Stimulated activated CD8-positive, alpha-beta memory T cell treated with anti-CD3 and anti-CD28 coated beads, Interleukin-12 subunit alpha, Interleukin-12 subunit beta, amount 100 ng/mL, for 4 hours (primary cell): Measurements from ENCODE around the gene NRN1.
"Not testable (repeated sequence)": the region's sequence is repeated elsewhere in the genome, so short reads cannot be mapped to it uniquely, and the experiment has no call there.

Experiments
- DNase-seq: peaks from one replicate; pipeline ENCODE4 v3.0.0-alpha.2; 2020; ENCODE audit warnings: low read depth

The NRN1 gene, protein sequence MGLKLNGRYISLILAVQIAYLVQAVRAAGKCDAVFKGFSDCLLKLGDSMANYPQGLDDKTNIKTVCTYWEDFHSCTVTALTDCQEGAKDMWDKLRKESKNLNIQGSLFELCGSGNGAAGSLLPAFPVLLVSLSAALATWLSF

GRCh38 chr6:6006428-6007365 is at the start of gene NRN1:
TSS of gene NRN1 (minus strand) at chr6:6006925. CDS start at chr6:6006749, 176 bp downstream.
- no peak for DNase-seq

DNA sequence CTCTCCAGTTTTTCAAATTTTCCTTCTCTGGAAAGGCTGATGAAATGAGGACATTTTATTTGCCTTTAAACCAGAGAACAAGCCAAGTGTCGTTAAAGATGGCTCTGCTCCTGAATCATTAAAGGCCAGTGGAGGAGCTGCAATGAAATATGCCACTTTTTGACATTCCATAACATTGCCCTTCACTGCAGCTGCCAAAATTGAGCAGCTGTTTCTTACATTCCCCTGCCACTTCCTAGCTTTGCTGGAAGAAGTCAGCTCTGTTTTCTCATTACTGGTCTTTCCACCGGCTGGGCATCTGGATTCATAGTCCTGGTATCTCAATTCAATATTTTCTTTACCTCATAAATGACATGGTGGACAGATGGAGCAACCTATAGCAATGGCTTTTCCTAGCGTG is 45.5 kb upstream of the NRN1 start:
- DNase-seq: no peak

DNA sequence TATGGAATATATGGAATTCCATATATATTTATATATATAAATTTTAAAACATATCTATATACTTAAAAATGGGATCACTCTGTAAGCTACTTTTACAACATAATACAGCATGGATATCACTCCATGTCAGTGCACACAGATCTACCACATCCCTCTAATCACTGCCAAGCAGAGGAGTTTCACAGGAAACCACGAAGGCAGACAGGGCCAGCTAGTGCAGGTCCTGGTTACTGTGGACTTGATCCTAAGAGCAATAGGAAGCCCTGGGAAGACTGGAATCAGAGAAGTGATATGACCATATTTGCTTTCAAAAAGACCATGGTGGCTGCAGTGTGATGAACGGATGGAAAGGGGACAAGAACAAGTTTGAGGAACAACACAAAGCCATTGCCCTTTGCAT is 40.0 kb upstream of the NRN1 start:
- no peak for DNase-seq

DNA sequence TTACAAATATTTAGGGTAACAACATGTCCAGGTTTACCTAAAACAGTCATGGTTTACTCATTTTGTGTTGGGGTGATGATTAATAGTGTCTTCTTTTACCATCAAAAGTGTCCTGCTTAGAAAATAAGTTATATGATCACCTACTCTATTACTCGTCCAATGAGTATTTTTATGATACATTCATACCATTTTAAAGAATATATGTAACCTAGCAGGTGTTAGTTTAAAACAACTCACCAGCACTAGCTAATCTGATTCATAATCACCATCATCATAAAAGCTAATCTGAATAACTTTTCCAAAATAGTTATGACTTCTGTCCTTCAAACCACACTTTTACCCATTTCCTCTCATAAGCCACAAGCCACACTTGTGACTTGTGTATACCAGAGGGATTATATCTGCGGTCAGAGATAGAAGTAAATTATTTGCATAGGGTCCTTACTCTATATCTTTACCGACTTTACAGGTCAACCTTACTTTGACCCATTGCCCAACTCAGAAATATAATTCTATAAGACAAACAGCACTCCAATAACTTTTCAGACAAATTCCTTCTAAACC is 33.3 kb upstream of the NRN1 start:
- no peak for DNase-seq

DNA sequence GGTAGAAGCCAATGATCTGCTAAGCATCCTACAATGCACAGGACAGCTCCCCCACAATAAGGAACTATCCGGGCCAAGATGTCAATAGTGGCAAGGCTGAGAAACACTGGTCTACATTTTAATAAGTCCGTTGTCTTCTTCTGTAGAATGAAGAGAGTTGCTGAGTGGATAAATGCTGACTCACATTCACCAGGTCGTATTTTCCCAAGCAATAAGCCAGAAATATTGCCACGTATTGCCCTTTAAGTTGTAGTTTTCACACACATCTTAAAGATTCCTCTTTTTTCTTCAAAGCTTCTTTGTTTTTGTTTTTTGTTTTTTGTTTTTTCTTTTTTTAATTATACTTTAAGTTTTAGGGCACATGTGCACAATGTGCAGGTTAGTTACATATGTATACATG is 30.5 kb upstream of the NRN1 start:
- DNase-seq: no peak

DNA sequence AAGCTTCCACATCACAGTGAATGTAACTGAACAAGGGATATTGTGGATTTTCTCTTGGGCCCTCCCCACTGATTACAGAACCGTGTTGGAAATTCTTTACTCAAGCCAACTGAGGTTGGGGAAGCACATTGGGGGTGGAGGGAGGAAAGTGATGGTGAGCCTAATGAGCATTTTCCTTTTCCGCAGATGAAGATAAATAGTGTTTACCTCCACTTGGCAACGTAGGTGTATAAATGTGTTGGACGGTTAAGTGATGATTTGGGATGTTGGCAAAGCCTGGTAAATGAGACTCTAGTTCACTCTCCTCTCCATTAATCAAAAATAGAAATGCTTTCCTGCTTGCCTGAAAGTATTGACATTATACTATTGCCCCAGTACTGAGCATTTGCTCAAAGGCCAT is 27.1 kb upstream of the NRN1 start:
- no peak for DNase-seq

GRCh38 chr6:6026513-6027205 is 19.9 kb upstream of the NRN1 start:
- DNase-seq: no peak

DNA sequence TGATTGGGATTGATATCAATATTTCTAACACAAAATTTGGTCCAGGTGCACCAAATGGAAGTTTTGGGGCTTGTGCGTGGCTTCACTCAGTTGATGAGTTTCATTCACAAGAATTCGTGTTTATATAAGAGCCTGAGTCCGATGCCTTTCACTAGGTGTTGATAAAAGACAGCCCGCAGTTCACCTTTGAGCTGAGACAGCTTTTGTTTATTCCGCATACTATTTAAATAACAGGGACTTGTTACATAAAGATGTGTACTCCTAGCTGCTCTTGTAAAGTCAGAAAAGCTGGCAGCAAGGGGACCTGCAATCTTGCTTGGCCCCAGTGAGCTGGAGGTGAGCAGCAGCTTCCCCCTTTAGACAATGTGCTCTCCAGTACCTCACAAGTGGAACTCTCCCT is 19.0 kb upstream of the NRN1 start:
- DNase-seq: no peak

DNA sequence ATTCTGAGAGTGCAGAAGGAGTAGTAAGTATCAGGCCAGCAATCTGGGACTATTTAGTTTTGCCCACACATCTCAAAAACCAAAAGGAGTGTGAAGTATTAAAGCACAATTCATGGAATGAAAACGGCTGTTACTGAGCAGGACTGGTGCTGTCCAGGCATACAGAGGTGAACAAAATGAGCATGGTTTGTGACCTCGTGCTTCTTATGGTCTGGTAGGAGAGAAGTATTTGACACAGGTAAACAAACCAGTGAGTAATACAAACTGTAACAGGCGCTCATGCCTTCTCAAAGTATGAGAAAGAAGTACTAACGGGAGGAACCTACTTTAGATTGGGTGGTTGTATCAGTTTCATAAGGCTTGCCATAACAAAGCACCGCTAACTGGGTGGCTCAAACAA is 17.5 kb upstream of the NRN1 start:
- DNase-seq: no peak

DNA sequence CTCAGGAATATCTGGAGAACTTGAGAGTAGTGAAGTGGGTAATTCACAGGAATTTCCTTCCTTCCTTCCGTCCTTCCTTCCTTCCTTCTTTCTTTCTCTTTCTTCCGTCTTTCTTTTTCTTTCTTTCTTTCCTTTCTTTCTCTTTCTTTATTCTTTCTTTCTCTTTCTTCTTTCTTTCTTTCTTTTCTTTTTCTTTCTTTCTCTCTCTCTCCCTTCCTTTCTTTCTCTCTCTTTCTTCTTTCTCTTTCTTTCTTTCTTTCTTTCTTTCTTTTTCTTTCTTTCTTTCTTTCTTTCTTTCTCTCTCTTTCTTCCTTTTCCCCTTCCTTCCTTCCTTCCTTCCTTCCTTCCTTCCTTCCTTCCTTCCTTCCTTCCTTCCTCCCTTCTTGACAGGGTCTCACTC is 16.1 kb upstream of the NRN1 start:
- not testable (repeated sequence) for DNase-seq

GRCh38 chr6:6008648-6009421 is 2.1 kb upstream of the NRN1 start:
- no peak for DNase-seq

- no peak for DNase-seq
Measured at GRCh38 chr6:6008089-6008647, 1.4 kb upstream of the NRN1 start.

DNA sequence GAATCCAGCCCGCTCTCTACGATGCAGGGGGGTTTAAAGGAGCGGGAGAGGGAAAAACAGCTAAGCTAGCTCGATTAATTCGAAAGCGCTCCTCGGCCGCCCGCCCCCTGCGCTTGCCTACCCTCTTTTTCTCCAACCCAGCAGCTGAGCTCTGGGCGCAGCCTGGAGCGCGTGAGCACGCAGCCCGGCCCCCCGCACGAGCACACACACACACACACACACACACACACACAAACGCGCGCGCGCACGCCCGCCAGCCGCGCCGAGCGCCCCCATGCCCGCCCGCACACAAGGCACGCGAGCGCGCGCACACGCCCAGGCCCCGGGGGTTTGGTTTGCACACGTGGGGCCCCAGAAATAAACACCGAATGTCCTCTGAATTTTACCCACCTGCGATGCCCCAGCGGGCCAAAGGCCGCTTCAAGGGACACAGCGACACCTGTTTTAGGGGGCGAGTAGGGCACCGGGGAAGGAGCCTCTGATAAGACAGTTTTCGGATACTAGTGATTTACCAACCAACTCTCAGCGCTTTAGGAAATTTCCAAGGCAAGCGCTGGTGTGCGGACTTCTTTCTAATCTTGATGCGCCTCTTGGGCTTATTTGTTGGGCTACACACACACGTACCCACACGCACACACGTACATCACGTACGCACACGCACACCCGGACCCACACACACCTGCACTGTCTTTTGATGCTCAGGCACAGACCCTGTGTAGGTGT is 802 bp upstream of the NRN1 start:
- no peak for DNase-seq

GRCh38 chr6:6006006-6006427 is 708 bp downstream of the NRN1 start:
- DNase-seq: no peak

DNA sequence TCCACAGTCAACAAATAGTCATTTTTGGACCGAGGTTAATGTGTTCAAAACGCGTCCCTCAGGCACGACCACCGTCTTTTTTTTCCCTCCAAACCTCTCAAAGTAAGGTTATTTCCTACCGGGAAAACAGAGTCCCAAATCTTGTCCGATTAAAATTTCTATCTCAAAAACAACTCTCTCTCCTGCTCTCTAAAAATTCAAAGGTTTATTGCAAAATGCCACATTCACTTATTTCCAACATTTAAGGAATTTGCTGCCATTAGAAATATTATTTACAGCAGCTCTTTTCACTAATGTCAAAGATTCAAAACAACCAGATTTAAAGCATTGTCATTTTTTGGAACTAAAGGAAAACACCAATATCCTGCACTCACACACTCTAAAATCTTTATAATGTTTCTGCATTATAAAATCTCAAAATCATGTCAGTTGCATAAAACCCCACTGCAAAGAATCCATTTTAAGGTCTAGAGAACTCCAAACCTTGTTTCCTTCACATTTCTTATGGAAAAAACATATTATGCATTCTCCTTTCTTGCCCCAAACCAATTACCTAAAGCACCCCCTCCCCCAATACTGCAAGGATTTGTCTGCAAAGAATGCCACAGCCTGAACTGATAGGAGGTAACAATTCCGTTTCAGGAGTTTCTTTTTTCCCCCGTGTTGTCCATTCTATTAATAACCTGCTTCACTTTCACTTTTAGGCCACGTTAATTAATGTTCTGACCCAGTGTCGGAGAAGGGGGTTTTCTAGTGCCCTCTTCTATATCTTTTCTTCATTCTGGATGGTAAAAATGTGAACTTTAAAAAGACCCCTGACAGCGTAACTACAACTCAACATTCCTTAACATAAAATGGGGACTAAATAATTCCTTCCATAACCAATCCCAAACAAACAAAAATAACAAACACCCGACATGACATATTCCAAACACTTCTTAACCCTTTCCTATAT is 1.4 kb downstream of the NRN1 start:
- no peak for DNase-seq

GRCh38 chr6:6004390-6004995 is 2.2 kb downstream of the NRN1 start:
- no peak for DNase-seq

DNA sequence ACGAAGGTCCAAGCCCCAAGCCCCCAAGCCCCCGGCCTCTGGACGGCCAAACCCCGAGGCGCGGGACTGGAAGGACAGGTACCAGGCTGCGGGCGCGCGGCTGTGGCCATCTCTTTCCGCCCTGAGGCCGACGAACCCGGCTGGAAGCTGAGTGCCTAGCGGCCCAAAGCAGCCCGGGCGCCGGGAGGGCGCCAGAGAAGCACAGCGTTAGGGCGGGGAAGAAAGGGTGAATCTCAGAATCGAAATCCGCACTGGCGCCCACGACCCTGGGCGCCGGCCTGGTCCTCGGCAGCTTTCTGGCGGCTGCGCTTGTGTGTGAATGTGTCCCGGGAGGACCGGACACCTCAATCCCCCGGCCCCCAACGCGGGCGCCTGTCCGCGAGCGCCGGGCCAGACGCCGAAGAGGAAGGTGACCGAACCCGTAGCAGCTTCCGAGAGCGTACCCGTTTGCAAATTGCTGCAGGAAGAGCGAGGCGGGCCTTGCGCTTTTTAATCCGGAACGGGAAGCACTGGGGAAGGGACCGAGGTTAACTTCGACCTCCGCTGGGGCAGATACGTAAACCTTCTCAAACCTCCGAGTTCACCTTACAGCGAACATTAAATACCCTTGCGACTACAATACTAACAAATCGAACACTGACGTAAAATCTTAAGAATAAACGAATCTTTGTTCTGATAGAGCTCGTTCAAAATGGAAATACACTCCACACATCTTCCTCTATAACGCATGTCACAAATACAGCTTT is 2.9 kb downstream of the NRN1 start:
- DNase-seq: no peak

- no peak for DNase-seq
Measured at GRCh38 chr6:6002848-6003620, 3.7 kb downstream of the NRN1 start.
